Keratinocyte (primary cell): ENCODE results near the gene UNG. TPM values are rescaled to one million over a fixed set of nuclear protein-coding genes. Genes with fewer than 3 reads are reported as not detected.

Experiments
- DNase-seq: peaks from one replicate; pipeline ENCODE4 v3.0.0-alpha.2; 2011; ENCODE audit warnings: low read depth, missing footprints, low spot score
- FAIRE-seq: peaks from 2 replicates; lab custom pipeline; 2011; peaks lifted over from hg19 to GRCh38; lab: Jason Lieb, UNC
- H2AFZ ChIP-seq: 2 replicates; pipeline ENCODE4 v1.6.0; 2012; ENCODE audit warnings: low read length, control low read depth, inconsistent platforms; ENCODE audit not compliant: control insufficient read depth
- H3K27ac ChIP-seq: 2 replicates; pipeline ENCODE4 v1.5.1; 2011; ENCODE audit warnings: low read length; ENCODE audit not compliant: control insufficient read depth, insufficient read depth
- H3K27me3 ChIP-seq: 3 replicates; pipeline ENCODE4 v1.6.0; 2011; ENCODE audit warnings: low read length; ENCODE audit not compliant: control insufficient read depth, insufficient read depth; ENCODE audit errors: extremely low read depth
- H3K36me3 ChIP-seq, 2 experiments: 2 replicates in 1 of 2; 3 replicates in 1 of 2; pipeline ENCODE4 v1.5.1; 2011; ENCODE audit warnings: low read length in 2 of 2, mild to moderate bottlenecking in 1 of 2; ENCODE audit not compliant: control insufficient read depth in 2 of 2, insufficient read depth in 2 of 2; ENCODE audit errors: extremely low read depth in 1 of 2
- H3K4me1 ChIP-seq: 3 replicates; pipeline ENCODE4 v1.5.1; 2011; ENCODE audit warnings: low read length; ENCODE audit not compliant: control insufficient read depth, insufficient read depth; ENCODE audit errors: extremely low read depth
- H3K4me2 ChIP-seq: 3 replicates; pipeline ENCODE4 v1.6.0; 2011; ENCODE audit warnings: low read depth, low read length; ENCODE audit not compliant: control insufficient read depth, insufficient read depth; ENCODE audit errors: extremely low read depth
- H3K4me3 ChIP-seq, 3 experiments: fragments of 200-600 bp in 1 of 3; sonication (generic) in 1 of 3; 2 replicates in 2 of 3; 3 replicates in 1 of 3; pipeline ENCODE4 v1.5.1; 2011 to 2016; ENCODE audit warnings: low read length in 3 of 3, mild to moderate bottlenecking in 3 of 3, control low read depth in 2 of 3, inconsistent platforms in 1 of 3, low read depth in 1 of 3, mixed read lengths in 1 of 3, mixed run types in 1 of 3, moderate library complexity in 1 of 3; ENCODE audit not compliant: control insufficient read depth in 2 of 3, insufficient read depth in 2 of 3; ENCODE audit errors: extremely low read depth in 1 of 3
- H3K79me2 ChIP-seq: 2 replicates; pipeline ENCODE4 v1.6.0; 2012; ENCODE audit warnings: low read length; ENCODE audit not compliant: control insufficient read depth, insufficient read depth
- H3K9ac ChIP-seq: 3 replicates; pipeline ENCODE4 v1.6.0; 2011; ENCODE audit warnings: low read length; ENCODE audit not compliant: control insufficient read depth, insufficient read depth; ENCODE audit errors: extremely low read depth
- H3K9me1 ChIP-seq: 3 replicates; pipeline ENCODE4 v1.6.0; 2011; ENCODE audit warnings: low read length; ENCODE audit not compliant: control insufficient read depth, insufficient read depth; ENCODE audit errors: extremely low read depth
- H3K9me3 ChIP-seq: 2 replicates; pipeline ENCODE4 v1.5.1; 2012; ENCODE audit warnings: low read depth, low read length; ENCODE audit not compliant: control insufficient read depth
- H4K20me1 ChIP-seq: 3 replicates; pipeline ENCODE4 v1.6.0; 2011; ENCODE audit warnings: low read length; ENCODE audit not compliant: control insufficient read depth, insufficient read depth; ENCODE audit errors: extremely low read depth
- EZH2 ChIP-seq: IDR thresholded peaks from one replicate; pipeline ENCODE4 v1.6.1; 2012; ENCODE audit warnings: inconsistent platforms, mild to moderate bottlenecking, low read length, moderate library complexity
- dilution Hi-C: fragments of 300-500 bp; cut with MboI; formaldehyde crosslinking; loops from one replicate; pipeline ENCODE4 v1.7.0; 2020; ENCODE audit warnings: low sequenced_read_pairs; ENCODE audit not compliant: extremely low pct_ligation_motif_present
- polyA plus RNA-seq, 5 experiments: library from polyadenylated mRNA; depleted of rRNA in 3 of 5; stranded (reverse) in 3 of 5; stranded (forward) in 1 of 5; unstranded in 1 of 5; fragments of >200 nt; gene quantifications; 1 replicate in 1 of 5; 2 replicates in 3 of 5; 3 replicates in 1 of 5; pipeline versions ENCODE4 v1.2.1 to v1.2.3, GENCODE V29; 2011 to 2012; ENCODE audit warnings: missing spikeins in 2 of 5, low read depth in 1 of 5, low replicate concordance in 1 of 5
- TF ChIP-seq, protein P1 (sequence below), 3 experiments: IDR thresholded peaks in 1 of 3; conservative IDR thresholded peaks in 1 of 3; optimal IDR thresholded peaks in 1 of 3; 2 replicates in 2 of 3; 3 replicates in 1 of 3; pipeline versions ENCODE3 to v1.5.1; 2011; ENCODE audit warnings: low read length in 3 of 3, mild to moderate bottlenecking in 3 of 3, moderate library complexity in 2 of 3, control low read depth in 1 of 3, inconsistent platforms in 1 of 3; ENCODE audit not compliant: insufficient read depth in 2 of 3; ENCODE audit errors: extremely low read depth in 1 of 3

Gene UNG
- polyA plus RNA-seq, 1 donor (not counting 4 experiments of a cell fraction or from before 2014, with no cell fraction given): 26.3 TPM

DNA sequence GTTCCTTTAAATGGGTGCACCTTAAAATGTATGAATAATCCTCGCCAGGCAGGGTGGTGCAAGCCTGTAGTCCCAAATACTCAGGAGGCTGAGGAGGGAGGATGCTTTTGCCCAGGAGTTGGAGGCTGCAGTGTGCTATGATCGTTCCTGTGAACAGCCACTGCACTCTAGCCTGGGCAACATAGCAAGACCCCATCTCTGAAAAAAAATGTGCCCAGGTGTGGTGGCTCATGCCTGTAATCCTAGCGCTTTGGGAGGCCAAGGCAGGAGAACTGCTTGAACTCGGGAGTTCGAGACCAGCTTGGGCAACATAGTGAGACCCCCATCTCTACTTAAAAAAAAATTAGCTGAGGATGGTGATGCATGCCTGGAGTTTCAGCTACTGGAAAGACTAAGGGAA is 58.6 kb downstream of the UNG start:
- H3K9ac ChIP-seq: no peak overlapping the region
- H3K27me3 ChIP-seq: no peaks in the 10 kb centered on the region
- no peaks in the 10 kb centered on the region for H3K9me1 ChIP-seq
- H3K4me3 ChIP-seq: no peak overlapping the region
- no peak overlapping the region for H2AFZ ChIP-seq
- peaks cover 8% of the 10 kb centered on the region for H3K4me1 ChIP-seq
- TF ChIP-seq EZH2: no peak
- TF ChIP-seq, protein P1, sequence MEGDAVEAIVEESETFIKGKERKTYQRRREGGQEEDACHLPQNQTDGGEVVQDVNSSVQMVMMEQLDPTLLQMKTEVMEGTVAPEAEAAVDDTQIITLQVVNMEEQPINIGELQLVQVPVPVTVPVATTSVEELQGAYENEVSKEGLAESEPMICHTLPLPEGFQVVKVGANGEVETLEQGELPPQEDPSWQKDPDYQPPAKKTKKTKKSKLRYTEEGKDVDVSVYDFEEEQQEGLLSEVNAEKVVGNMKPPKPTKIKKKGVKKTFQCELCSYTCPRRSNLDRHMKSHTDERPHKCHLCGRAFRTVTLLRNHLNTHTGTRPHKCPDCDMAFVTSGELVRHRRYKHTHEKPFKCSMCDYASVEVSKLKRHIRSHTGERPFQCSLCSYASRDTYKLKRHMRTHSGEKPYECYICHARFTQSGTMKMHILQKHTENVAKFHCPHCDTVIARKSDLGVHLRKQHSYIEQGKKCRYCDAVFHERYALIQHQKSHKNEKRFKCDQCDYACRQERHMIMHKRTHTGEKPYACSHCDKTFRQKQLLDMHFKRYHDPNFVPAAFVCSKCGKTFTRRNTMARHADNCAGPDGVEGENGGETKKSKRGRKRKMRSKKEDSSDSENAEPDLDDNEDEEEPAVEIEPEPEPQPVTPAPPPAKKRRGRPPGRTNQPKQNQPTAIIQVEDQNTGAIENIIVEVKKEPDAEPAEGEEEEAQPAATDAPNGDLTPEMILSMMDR (optimal IDR thresholded peaks at IDR 0.05 in 1 of 3, IDR thresholded peaks at IDR 0.05 in 1 of 3, conservative IDR thresholded peaks at IDR 0.05 in 1 of 3; ENCODE audit: extremely low read depth in 1 of 3, insufficient read depth in 2 of 3, low read length in 3 of 3): no peak
- H4K20me1 ChIP-seq: no peaks in the 10 kb centered on the region
- dilution Hi-C loops: no loop called here
- H3K36me3 ChIP-seq: no peaks in the 10 kb centered on the region
- no peak overlapping the region for H3K4me2 ChIP-seq
- H3K27ac ChIP-seq: no peak overlapping the region
- no peak for DNase-seq
- H3K79me2 ChIP-seq: no peaks in the 10 kb centered on the region
- no peak for FAIRE-seq
- no peaks in the 10 kb centered on the region for H3K9me3 ChIP-seq

DNA sequence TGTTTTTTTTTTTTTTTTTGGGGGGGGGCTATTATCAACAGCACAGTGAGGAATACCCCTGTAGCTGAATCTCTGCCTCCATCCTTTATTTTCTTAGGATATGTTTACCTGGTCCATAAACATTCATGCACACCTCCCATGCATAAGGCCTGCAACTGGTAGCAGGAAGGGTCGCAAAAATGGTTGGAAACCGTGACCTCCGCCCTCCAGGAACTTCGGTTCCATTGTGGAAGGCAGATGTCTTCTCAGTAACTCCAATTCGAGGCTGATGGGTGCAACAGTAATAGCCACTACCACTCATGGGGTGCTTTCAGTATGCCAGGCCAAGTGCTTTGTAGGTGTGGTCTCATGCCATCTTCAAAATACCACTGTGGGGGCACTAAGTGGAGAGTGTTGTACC is 59.2 kb downstream of the UNG start:
- no peak overlapping the region for H3K27ac ChIP-seq
- FAIRE-seq: no peak
- DNase-seq: no peak
- H3K36me3 ChIP-seq: no peaks in the 10 kb centered on the region
- no peak overlapping the region for H3K9ac ChIP-seq
- dilution Hi-C loops: no loop called here
- H3K79me2 ChIP-seq: no peaks in the 10 kb centered on the region
- no peaks in the 10 kb centered on the region for H3K9me1 ChIP-seq
- H3K4me3 ChIP-seq: no peak overlapping the region
- H2AFZ ChIP-seq: no peak overlapping the region
- H4K20me1 ChIP-seq: no peaks in the 10 kb centered on the region
- TF ChIP-seq, protein P1 (optimal IDR thresholded peaks at IDR 0.05 in 1 of 3, IDR thresholded peaks at IDR 0.05 in 1 of 3, conservative IDR thresholded peaks at IDR 0.05 in 1 of 3; ENCODE audit: extremely low read depth in 1 of 3, insufficient read depth in 2 of 3, low read length in 3 of 3): no peak
- TF ChIP-seq EZH2: no peak
- no peaks in the 10 kb centered on the region for H3K27me3 ChIP-seq
- H3K4me2 ChIP-seq: no peak overlapping the region
- H3K4me1 ChIP-seq: peaks cover 8% of the 10 kb centered on the region
- no peaks in the 10 kb centered on the region for H3K9me3 ChIP-seq
